ENCODE measurements around the gene WWP2. TPM values are rescaled to one million over a fixed set of nuclear protein-coding genes. Genes with fewer than 3 reads are reported as not detected.

The WWP2 gene
- polyA plus RNA-seq, 6 donors from 2014 or later, result 26.3 to 59.7 (median 39.3) TPM

- peaks cover 0 to 6% (median 0%) of the 10 kb centered on the region in 3 donors for H3K4me1 Mint-ChIP-seq
- H3K9me3 Mint-ChIP-seq, result no peaks in the 10 kb centered on the region
- no peak for DNase-seq
- peaks cover 13 to 26% of the 10 kb centered on the region in 2 donors for H3K36me3 Mint-ChIP-seq
- peak overlapping the region in 3 of 6 donors; percentile 44 to 66 (median 48) for H3K27ac Mint-ChIP-seq
- no peak for ATAC-seq (ENCODE audit: low read depth in 2 of 2)
- no peaks in the 10 kb centered on the region for H3K27me3 Mint-ChIP-seq
- H3K4me3 Mint-ChIP-seq, result no peak overlapping the region
Observed at GRCh38 chr16:69888005-69888590, 126.0 kb downstream of the WWP2 start.

GRCh38 chr16:69889295-69889964 lies 127.3 kb downstream of the WWP2 start:
- H3K4me3 Mint-ChIP-seq, result no peak overlapping the region

GRCh38 chr16:69890114-69890891 lies 128.2 kb downstream of the WWP2 start:
- ATAC-seq (ENCODE audit: low read depth in 2 of 2) (no peak), DNase-seq (no peak)
- Mint-ChIP-seq H3K36me3 (peaks cover 20 to 23% of the 10 kb centered on the region in 2 donors), H3K4me1 (peaks cover 0 to 5% (median 4%) of the 10 kb centered on the region in 3 donors), H3K27me3 (no peaks in the 10 kb centered on the region), H3K27ac (peak overlapping the region in 3 of 6 donors; percentile 32 to 67 (median 35)), H3K9me3 (no peaks in the 10 kb centered on the region), H3K4me3 (peak overlapping the region in 1 of 8 donors; percentile 15)

More at GRCh38 chr16:69889295-69889964, 127.3 kb downstream of the WWP2 start:
- no peaks in the 10 kb centered on the region for H3K9me3 Mint-ChIP-seq
- peaks cover 23 to 26% of the 10 kb centered on the region in 2 donors for H3K36me3 Mint-ChIP-seq
- ATAC-seq (ENCODE audit: low read depth in 2 of 2) (no peak), DNase-seq (no peak)
- H3K4me1 Mint-ChIP-seq, result peaks cover 0 to 6% (median 4%) of the 10 kb centered on the region in 3 donors
- H3K27ac Mint-ChIP-seq, result peak overlapping the region in 3 of 6 donors; percentile 32 to 86 (median 53)
- H3K27me3 Mint-ChIP-seq, result no peaks in the 10 kb centered on the region

DNA sequence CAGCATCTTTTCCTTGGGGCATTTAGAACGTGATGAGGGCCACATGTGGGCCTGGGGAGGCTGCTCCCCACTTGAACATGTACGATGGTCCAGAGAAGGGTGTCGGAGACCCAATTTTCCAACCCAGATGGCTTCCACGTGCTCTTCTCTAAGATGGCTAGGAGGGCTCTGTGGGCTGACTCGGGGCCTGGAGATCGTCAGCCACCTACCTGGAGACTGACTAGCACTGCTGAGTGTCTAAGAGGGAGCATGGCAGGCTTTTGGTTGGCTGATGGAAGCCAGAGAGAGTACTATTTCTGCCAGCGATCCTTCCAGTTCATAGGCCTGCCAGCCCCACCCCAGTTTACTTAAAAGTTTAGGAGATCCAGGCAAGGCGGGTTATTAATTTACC lies 128.8 kb downstream of the WWP2 start:
- no peaks in the 10 kb centered on the region for H3K27me3 Mint-ChIP-seq
- H3K9me3 Mint-ChIP-seq, result no peaks in the 10 kb centered on the region
- DNase-seq (no peak), ATAC-seq (ENCODE audit: low read depth in 2 of 2) (no peak)
- H3K4me3 Mint-ChIP-seq, result peak overlapping the region in 1 of 8 donors; percentile 59
- peak overlapping the region in 3 of 6 donors; percentile 42 to 77 (median 67) for H3K27ac Mint-ChIP-seq
- peaks cover 0 to 4% (median 0%) of the 10 kb centered on the region in 3 donors for H3K4me1 Mint-ChIP-seq
- peaks cover 20 to 23% of the 10 kb centered on the region in 2 donors for H3K36me3 Mint-ChIP-seq

DNA sequence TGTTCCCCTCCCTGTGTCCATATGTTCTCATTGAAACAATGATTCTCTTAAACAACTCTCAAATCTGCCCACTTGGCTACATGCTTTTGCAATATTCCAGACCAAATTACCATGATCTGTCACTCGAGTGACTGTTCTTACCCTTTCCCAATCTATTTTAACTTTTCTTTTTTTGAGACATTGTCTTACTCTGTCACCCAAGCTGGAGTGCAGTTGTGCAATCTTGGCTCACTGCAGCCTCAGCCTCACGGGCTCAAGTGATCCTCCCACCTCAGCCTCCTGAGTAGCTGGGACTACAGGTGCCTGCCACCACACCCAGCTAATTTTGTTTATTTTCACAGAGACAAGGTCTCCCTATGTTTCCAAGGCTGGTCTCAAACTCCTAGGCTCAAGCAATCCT lies 130.2 kb downstream of the WWP2 start:
- H3K36me3 Mint-ChIP-seq, result peaks cover 20 to 23% of the 10 kb centered on the region in 2 donors
- DNase-seq (no peak), ATAC-seq (ENCODE audit: low read depth in 2 of 2) (no peak)
- H3K9me3 Mint-ChIP-seq, result no peaks in the 10 kb centered on the region
- H3K4me3 Mint-ChIP-seq, result no peak overlapping the region
- peaks cover 0 to 4% (median 0%) of the 10 kb centered on the region in 3 donors for H3K4me1 Mint-ChIP-seq
- no peaks in the 10 kb centered on the region for H3K27me3 Mint-ChIP-seq
- peak overlapping the region in 1 of 6 donors; percentile 16 for H3K27ac Mint-ChIP-seq

GRCh38 chr16:69893106-69893505 lies 131.0 kb downstream of the WWP2 start:
- DNase-seq (no peak), ATAC-seq (ENCODE audit: low read depth in 2 of 2) (no peak)
- Mint-ChIP-seq H3K4me1 (peaks cover 0 to 4% (median 0%) of the 10 kb centered on the region in 3 donors), H3K27me3 (no peaks in the 10 kb centered on the region), H3K27ac (peak overlapping the region in 1 of 6 donors; percentile 14), H3K9me3 (no peaks in the 10 kb centered on the region), H3K4me3 (peak overlapping the region in 1 of 8 donors; percentile 13), H3K36me3 (peaks cover 14 to 23% of the 10 kb centered on the region in 2 donors)

- ATAC-seq (ENCODE audit: low read depth in 2 of 2), result no peak
- H3K27me3 Mint-ChIP-seq, result no peaks in the 10 kb centered on the region
- no peak overlapping the region for H3K4me3 Mint-ChIP-seq
- peaks cover 0 to 4% (median 0%) of the 10 kb centered on the region in 3 donors for H3K4me1 Mint-ChIP-seq
- DNase-seq, result no peak
- peak overlapping the region in 2 of 6 donors; percentile 85 for H3K27ac Mint-ChIP-seq
- peaks cover 10 to 17% of the 10 kb centered on the region in 2 donors for H3K36me3 Mint-ChIP-seq
- H3K9me3 Mint-ChIP-seq, result no peaks in the 10 kb centered on the region
Observed at GRCh38 chr16:69894676-69895075, 132.5 kb downstream of the WWP2 start.

DNA sequence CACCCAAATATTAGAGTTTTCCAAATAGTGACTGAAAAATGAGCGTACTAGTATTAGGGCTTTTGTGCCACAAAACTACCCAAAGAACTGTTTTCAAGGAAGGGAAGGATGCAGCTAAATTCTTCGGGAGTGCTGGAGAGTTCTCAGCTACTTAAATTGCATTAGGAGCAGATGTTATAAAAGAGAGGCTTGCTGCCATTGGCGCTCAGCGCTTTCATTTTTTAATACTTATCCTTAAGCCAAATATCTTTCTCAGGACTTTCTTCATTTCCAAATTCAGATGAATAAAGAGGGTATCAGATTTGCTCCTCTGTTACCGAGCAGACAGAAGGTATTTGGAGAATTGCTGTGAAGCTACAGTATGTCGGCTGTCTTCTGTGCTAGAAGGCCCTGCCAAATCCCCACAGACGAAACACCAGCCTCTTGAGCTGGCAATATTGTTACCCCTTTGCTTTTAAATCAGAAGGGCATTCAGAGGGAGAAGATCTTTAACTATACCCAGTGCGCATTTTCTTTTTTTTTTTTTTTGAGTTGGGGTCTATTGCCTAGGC lies 141.8 kb downstream of the WWP2 start:
- DNase-seq, result no peak
- no peaks in the 10 kb centered on the region for H3K9me3 Mint-ChIP-seq
- H3K4me1 Mint-ChIP-seq, result no peaks in the 10 kb centered on the region
- no peak for ATAC-seq (ENCODE audit: low read depth in 2 of 2)
- H3K27ac Mint-ChIP-seq, result peak overlapping the region in 1 of 6 donors; percentile 26
- H3K36me3 Mint-ChIP-seq, result peaks cover 14 to 17% of the 10 kb centered on the region in 2 donors
- no peaks in the 10 kb centered on the region for H3K27me3 Mint-ChIP-seq
- H3K4me3 Mint-ChIP-seq, result peak overlapping the region in 1 of 8 donors; percentile 9

DNA sequence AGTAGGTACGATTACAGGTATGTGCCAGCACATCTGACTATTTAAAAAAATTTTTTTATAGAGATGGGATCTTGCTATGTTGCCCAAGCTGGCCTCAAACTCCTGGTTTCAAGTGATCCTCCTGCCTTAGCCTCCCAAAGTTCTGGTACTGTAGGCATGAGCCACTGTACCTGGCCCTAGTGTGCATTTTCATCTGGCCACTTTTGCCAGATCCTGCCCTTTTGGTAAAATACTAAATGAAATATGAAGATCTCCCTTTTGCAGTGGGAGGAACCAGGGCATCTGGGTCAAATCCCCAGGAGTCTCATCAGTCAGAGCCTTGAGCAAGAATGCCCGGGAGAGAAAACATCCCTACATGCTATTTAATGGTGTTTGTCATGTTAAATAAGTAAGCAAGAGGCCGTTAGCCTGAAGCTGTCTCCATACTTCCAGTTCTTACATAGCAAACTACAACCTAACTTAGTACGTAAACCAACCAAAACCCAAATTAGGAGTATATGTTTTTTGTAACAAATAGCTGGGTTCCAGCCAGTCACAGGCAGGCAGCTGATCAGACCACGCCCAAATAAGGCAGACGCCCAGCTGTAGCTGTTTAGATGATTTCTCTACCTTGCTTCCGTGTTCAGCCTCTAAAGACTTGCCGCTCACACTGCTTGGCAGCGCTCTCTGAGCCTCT lies 142.5 kb downstream of the WWP2 start:
- Mint-ChIP-seq H3K9me3 (no peaks in the 10 kb centered on the region), H3K4me3 (no peak overlapping the region), H3K27ac (peak overlapping the region in 1 of 6 donors; percentile 70), H3K4me1 (no peaks in the 10 kb centered on the region), H3K27me3 (no peaks in the 10 kb centered on the region), H3K36me3 (peaks cover 14 to 18% of the 10 kb centered on the region in 2 donors)
- no peak for ATAC-seq (ENCODE audit: low read depth in 2 of 2)
- DNase-seq, result no peak

GRCh38 chr16:69905171-69905555 lies 143.0 kb downstream of the WWP2 start:
- peaks cover 14 to 22% of the 10 kb centered on the region in 2 donors for H3K36me3 Mint-ChIP-seq
- H3K4me1 Mint-ChIP-seq, result no peaks in the 10 kb centered on the region
- ATAC-seq (ENCODE audit: low read depth in 2 of 2) (no peak), DNase-seq (no peak)
- peak overlapping the region in 1 of 8 donors; percentile 18 for H3K4me3 Mint-ChIP-seq
- no peaks in the 10 kb centered on the region for H3K9me3 Mint-ChIP-seq
- H3K27me3 Mint-ChIP-seq, result no peaks in the 10 kb centered on the region
- peak overlapping the region in 1 of 6 donors; percentile 70 for H3K27ac Mint-ChIP-seq

- DNase-seq, result no peak
- Mint-ChIP-seq H3K27me3 (no peaks in the 10 kb centered on the region), H3K4me3 (no peak overlapping the region), H3K27ac (no peak overlapping the region), H3K36me3 (peaks cover 19 to 22% of the 10 kb centered on the region in 2 donors), H3K4me1 (no peaks in the 10 kb centered on the region), H3K9me3 (no peaks in the 10 kb centered on the region)
- ATAC-seq (ENCODE audit: low read depth in 2 of 2), result no peak
Observed at GRCh38 chr16:69906838-69907401, 144.8 kb downstream of the WWP2 start.

DNA sequence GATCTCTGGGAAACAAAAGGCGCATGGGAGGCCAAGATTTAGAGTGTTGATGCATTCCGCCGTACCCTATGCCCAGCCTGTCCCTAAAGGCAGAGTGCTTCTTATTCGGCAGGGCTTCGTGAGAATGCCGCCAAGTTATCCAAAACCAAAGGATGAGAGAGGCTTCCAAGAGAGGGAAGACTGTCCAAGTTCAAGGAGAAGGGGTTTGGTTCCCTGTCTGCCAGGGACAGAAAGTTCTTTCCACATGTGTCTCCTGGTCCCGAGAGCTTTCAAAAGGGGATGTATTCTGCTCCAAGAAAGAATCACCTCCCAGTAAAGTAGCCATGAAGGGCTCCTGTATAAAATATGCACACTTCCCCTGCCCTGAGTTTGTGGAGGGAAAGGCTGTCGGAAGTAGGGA lies 146.9 kb downstream of the WWP2 start:
- H3K4me3 Mint-ChIP-seq, result no peak overlapping the region
- H3K4me1 Mint-ChIP-seq, result no peaks in the 10 kb centered on the region
- H3K27me3 Mint-ChIP-seq, result no peaks in the 10 kb centered on the region
- no peak overlapping the region for H3K27ac Mint-ChIP-seq
- peaks cover 8 to 14% of the 10 kb centered on the region in 2 donors for H3K36me3 Mint-ChIP-seq
- DNase-seq (no peak), ATAC-seq (ENCODE audit: low read depth in 2 of 2) (no peak)
- H3K9me3 Mint-ChIP-seq, result no peaks in the 10 kb centered on the region

Measured in naive B cell (primary cell).